Mesendoderm (in vitro differentiated cells): ENCODE results near the gene OPRM1.

ENCODE experiments used
- DNase-seq: peaks from one replicate; pipeline ENCODE4 v3.0.0; 2013
- H2AK5ac ChIP-seq: 2 replicates; pipeline ENCODE4 v1.6.1; 2013; ENCODE audit warnings: low read length, inconsistent platforms
- H2BK120ac ChIP-seq: 2 replicates; pipeline ENCODE4 v1.6.1; 2013; ENCODE audit warnings: low read depth, mild to moderate bottlenecking, low read length, moderate library complexity, mixed read lengths
- H2BK15ac ChIP-seq: replicated peaks from 2 replicates; pipeline ENCODE4 v1.6.1; 2013; ENCODE audit warnings: low read depth, mild to moderate bottlenecking, moderate library complexity
- H2BK5ac ChIP-seq: 2 replicates; pipeline ENCODE4 v1.6.1; 2013; ENCODE audit warnings: low read length, inconsistent platforms
- H3K18ac ChIP-seq: 2 replicates; pipeline ENCODE4 v1.6.1; 2013; ENCODE audit warnings: mild to moderate bottlenecking, low read length, mixed read lengths
- H3K23ac ChIP-seq: one replicate; pipeline ENCODE4 v1.6.1; 2013; ENCODE audit warnings: low read length
- H3K27ac ChIP-seq: 2 replicates; pipeline ENCODE4 v1.5.1; 2013; ENCODE audit warnings: low read depth, mild to moderate bottlenecking, inconsistent platforms, low read length, moderate library complexity
- H3K27me3 ChIP-seq: 2 replicates; pipeline ENCODE4 v1.6.1; 2013; ENCODE audit warnings: low read length, control low read depth, mild to moderate bottlenecking, inconsistent platforms; ENCODE audit not compliant: insufficient read depth, poor library complexity
- H3K36me3 ChIP-seq: 2 replicates; pipeline ENCODE4 v1.6.1; 2013; ENCODE audit warnings: low read length, inconsistent platforms; ENCODE audit not compliant: control insufficient read depth, insufficient read depth
- H3K4ac ChIP-seq: one replicate; pipeline ENCODE4 v1.6.1; 2013; ENCODE audit warnings: low read depth, mild to moderate bottlenecking, low read length, moderate library complexity
- H3K4me1 ChIP-seq: 2 replicates; pipeline ENCODE4 v1.6.1; 2013; ENCODE audit warnings: low read depth, low read length, inconsistent platforms; ENCODE audit not compliant: control insufficient read depth
- H3K4me2 ChIP-seq: 2 replicates; pipeline ENCODE4 v1.6.1; 2013; ENCODE audit warnings: low read length
- H3K4me3 ChIP-seq: 2 replicates; pipeline ENCODE4 v1.5.1; 2013; ENCODE audit warnings: mild to moderate bottlenecking, low read length
- H3K56ac ChIP-seq: one replicate; pipeline ENCODE4 v1.6.1; 2013; ENCODE audit warnings: low read length
- H3K79me1 ChIP-seq: 2 replicates; pipeline ENCODE4 v1.6.1; 2013; ENCODE audit warnings: low read length, inconsistent platforms
- H3K79me2 ChIP-seq: 2 replicates; pipeline ENCODE4 v1.6.1; 2013; ENCODE audit warnings: mild to moderate bottlenecking, low read length; ENCODE audit not compliant: control insufficient read depth, insufficient read depth
- H3K9ac ChIP-seq: 2 replicates; pipeline ENCODE4 v1.6.1; 2013; ENCODE audit warnings: low read length, inconsistent platforms
- H4K5ac ChIP-seq: one replicate; pipeline ENCODE4 v1.6.1; 2013; ENCODE audit warnings: low read length
- H4K8ac ChIP-seq: one replicate; pipeline ENCODE4 v1.6.1; 2013; ENCODE audit warnings: low read depth, mild to moderate bottlenecking, control low read depth, low read length, moderate library complexity
- WGBS: extraction: QIAGEN DNeasy Blood & Tissue Kit; methylation state at CpG from one replicate; pipeline ENCODE4 v1.1.7; 2013; ENCODE audit warnings: low lambda C conversion rate, missing lambda C conversion rate; ENCODE audit not compliant: insufficient coverage; ENCODE audit errors: extremely low coverage; 5-methylcytosine and 5-hydroxymethylcytosine counted together

OPRM1 gene

DNA sequence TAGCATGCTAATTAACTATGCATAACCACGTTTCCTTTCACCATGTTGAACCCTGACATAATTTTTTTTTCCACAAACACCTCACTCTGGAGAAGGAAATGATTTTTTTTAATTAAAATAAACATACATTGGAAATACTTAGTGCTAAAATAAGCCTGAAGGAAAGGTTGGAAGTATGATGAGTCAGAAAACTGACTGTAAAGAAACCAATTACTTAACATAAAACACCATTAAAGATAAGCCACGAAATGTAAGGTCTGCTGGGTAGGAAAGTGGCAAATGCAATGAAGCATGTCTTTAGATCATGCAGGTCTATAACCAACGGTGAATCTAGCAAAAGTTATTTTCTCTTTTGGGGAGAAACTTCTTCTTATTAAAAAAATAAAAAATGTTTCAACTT is 47.5 kb downstream of the OPRM1 start:
- H2BK120ac ChIP-seq, result no peak overlapping the region
- no peak overlapping the region for H4K8ac ChIP-seq
- DNase-seq, result no peak
- H3K4me1 ChIP-seq, result no peaks in the 10 kb centered on the region
- H3K4ac ChIP-seq, result no peak overlapping the region
- H3K9ac ChIP-seq, result no peak overlapping the region
- no peaks in the 10 kb centered on the region for H3K27me3 ChIP-seq
- H4K5ac ChIP-seq, result no peak overlapping the region
- no peak overlapping the region for H2AK5ac ChIP-seq
- no peaks in the 10 kb centered on the region for H3K79me1 ChIP-seq
- no peak overlapping the region for H2BK15ac ChIP-seq
- no peak overlapping the region for H3K4me3 ChIP-seq
- no peak overlapping the region for H3K56ac ChIP-seq
- H3K36me3 ChIP-seq, result no peaks in the 10 kb centered on the region
- no peak overlapping the region for H3K27ac ChIP-seq
- no peak overlapping the region for H3K4me2 ChIP-seq
- H3K18ac ChIP-seq, result no peak overlapping the region
- H2BK5ac ChIP-seq, result no peak overlapping the region
- no CpG with 5 or more reads among the region's 3 CpGs for WGBS
- no peak overlapping the region for H3K23ac ChIP-seq
- no peaks in the 10 kb centered on the region for H3K79me2 ChIP-seq

- Histone ChIP-seq H3K18ac (no peak overlapping the region), H3K79me1 (no peaks in the 10 kb centered on the region), H3K9ac (no peak overlapping the region), H3K4ac (no peak overlapping the region), H3K4me3 (no peak overlapping the region), H2AK5ac (no peak overlapping the region), H3K23ac (no peak overlapping the region), H4K8ac (no peak overlapping the region), H3K4me1 (no peaks in the 10 kb centered on the region), H3K27ac (no peak overlapping the region), H2BK5ac (no peak overlapping the region), H3K4me2 (no peak overlapping the region), H3K79me2 (no peaks in the 10 kb centered on the region), H3K56ac (no peak overlapping the region), H4K5ac (no peak overlapping the region), H2BK15ac (no peak overlapping the region), H3K27me3 (no peaks in the 10 kb centered on the region), H2BK120ac (no peak overlapping the region), H3K36me3 (no peaks in the 10 kb centered on the region)
- no peak for DNase-seq
- WGBS, result no CpG with 5 or more reads among the region's 5 CpGs
Observed at GRCh38 chr6:154092326-154092962, 53.4 kb downstream of the OPRM1 start.

GRCh38 chr6:154093231-154094044 is 54.4 kb downstream of the OPRM1 start:
- Histone ChIP-seq H3K23ac (no peak overlapping the region), H3K4me1 (no peaks in the 10 kb centered on the region), H3K4me3 (no peak overlapping the region), H4K5ac (no peak overlapping the region), H3K79me1 (no peaks in the 10 kb centered on the region), H3K36me3 (no peaks in the 10 kb centered on the region), H2AK5ac (no peak overlapping the region), H3K18ac (no peak overlapping the region), H3K9ac (no peak overlapping the region), H3K79me2 (no peaks in the 10 kb centered on the region), H3K4ac (no peak overlapping the region), H3K56ac (no peak overlapping the region), H3K27me3 (no peaks in the 10 kb centered on the region), H4K8ac (no peak overlapping the region), H3K4me2 (no peak overlapping the region), H2BK15ac (no peak overlapping the region), H2BK120ac (no peak overlapping the region), H3K27ac (no peak overlapping the region), H2BK5ac (no peak overlapping the region)
- WGBS, result no CpG with 5 or more reads among the region's 8 CpGs
- DNase-seq, result no peak

DNA sequence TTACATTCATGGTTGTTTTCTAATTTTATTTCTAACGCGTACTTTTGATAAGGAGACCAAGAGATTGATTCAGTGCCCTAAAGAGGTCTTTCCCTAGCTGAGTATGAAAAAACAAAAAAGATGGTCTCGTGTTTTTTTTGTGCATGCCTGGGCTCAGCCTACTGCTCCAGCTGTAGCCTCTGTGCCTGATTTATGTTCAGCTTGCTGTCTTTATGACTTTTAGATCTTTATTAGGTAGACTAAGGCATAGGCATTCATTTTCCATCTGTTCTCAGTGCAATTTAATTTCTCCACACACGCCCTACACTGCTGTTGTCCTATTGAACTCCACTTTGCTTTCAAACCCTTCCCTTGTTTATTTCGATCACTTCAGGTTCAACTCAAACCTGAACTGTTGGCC is 56.5 kb downstream of the OPRM1 start:
- no peak overlapping the region for H3K9ac ChIP-seq
- DNase-seq, result no peak
- H3K79me1 ChIP-seq, result no peaks in the 10 kb centered on the region
- no peak overlapping the region for H3K4ac ChIP-seq
- no peak overlapping the region for H3K27ac ChIP-seq
- H2BK15ac ChIP-seq, result no peak overlapping the region
- WGBS, result no CpG with 5 or more reads among the region's 5 CpGs
- no peak overlapping the region for H4K5ac ChIP-seq
- no peak overlapping the region for H2AK5ac ChIP-seq
- H3K23ac ChIP-seq, result no peak overlapping the region
- no peak overlapping the region for H3K56ac ChIP-seq
- no peaks in the 10 kb centered on the region for H3K36me3 ChIP-seq
- H3K4me2 ChIP-seq, result no peak overlapping the region
- no peak overlapping the region for H3K18ac ChIP-seq
- no peak overlapping the region for H4K8ac ChIP-seq
- no peak overlapping the region for H2BK120ac ChIP-seq
- no peak overlapping the region for H2BK5ac ChIP-seq
- H3K79me2 ChIP-seq, result no peaks in the 10 kb centered on the region
- no peaks in the 10 kb centered on the region for H3K4me1 ChIP-seq
- no peak overlapping the region for H3K4me3 ChIP-seq
- no peaks in the 10 kb centered on the region for H3K27me3 ChIP-seq

DNA sequence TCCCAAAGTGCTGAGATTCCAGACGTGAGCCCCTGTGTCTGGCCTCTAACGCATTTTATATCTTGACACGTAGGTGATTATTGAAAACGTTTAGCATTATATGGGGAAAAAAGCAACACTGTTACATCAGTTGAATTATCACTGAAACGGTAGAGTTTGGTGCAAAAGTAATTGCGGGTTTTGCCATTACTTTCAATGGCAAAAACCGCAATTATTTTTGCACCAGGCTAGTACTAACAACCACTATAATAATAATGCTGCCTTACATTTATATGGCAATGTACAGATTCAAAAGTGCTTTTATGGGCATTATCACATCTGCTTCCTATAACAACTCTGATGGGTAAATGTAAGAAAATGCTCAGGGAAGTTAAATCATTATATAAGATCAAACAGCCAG is 57.3 kb downstream of the OPRM1 start:
- no peaks in the 10 kb centered on the region for H3K27me3 ChIP-seq
- H3K79me1 ChIP-seq, result no peaks in the 10 kb centered on the region
- DNase-seq, result no peak
- no peak overlapping the region for H3K4me2 ChIP-seq
- H3K4ac ChIP-seq, result no peak overlapping the region
- no peak overlapping the region for H2BK120ac ChIP-seq
- no peak overlapping the region for H2BK15ac ChIP-seq
- H2BK5ac ChIP-seq, result no peak overlapping the region
- H4K5ac ChIP-seq, result no peak overlapping the region
- H3K4me3 ChIP-seq, result no peak overlapping the region
- no peak overlapping the region for H4K8ac ChIP-seq
- H3K9ac ChIP-seq, result no peak overlapping the region
- WGBS, result no CpG with 5 or more reads among the region's 7 CpGs
- H3K56ac ChIP-seq, result no peak overlapping the region
- no peaks in the 10 kb centered on the region for H3K79me2 ChIP-seq
- H3K23ac ChIP-seq, result no peak overlapping the region
- H3K27ac ChIP-seq, result no peak overlapping the region
- no peaks in the 10 kb centered on the region for H3K36me3 ChIP-seq
- H2AK5ac ChIP-seq, result no peak overlapping the region
- H3K18ac ChIP-seq, result no peak overlapping the region
- no peaks in the 10 kb centered on the region for H3K4me1 ChIP-seq
